Mucosa of rectum (tissue), 2 donors: Measurements from ENCODE around the gene LUZP2.

Experiments used
- H3K27ac ChIP-seq, 2 donors: one replicate each; pipeline ENCODE4 v1.7.0; 2013; ENCODE audit warnings: inconsistent platforms in 2 of 2, low read depth in 2 of 2, low read length in 2 of 2
- H3K27me3 ChIP-seq, 2 donors: one replicate each; pipeline ENCODE4 v1.7.0; 2013; ENCODE audit warnings: low read length in 2 of 2; ENCODE audit not compliant: control insufficient read depth in 2 of 2, insufficient read depth in 2 of 2
- H3K36me3 ChIP-seq, 2 donors: one replicate each; pipeline ENCODE4 v1.7.0; 2013; ENCODE audit warnings: low read length in 2 of 2; ENCODE audit not compliant: control insufficient read depth in 2 of 2, insufficient read depth in 2 of 2
- H3K4me1 ChIP-seq, 2 donors: one replicate each; pipeline ENCODE4 v1.7.0; 2013; ENCODE audit warnings: low read length in 2 of 2, mild to moderate bottlenecking in 1 of 2; ENCODE audit not compliant: control insufficient read depth in 2 of 2, insufficient read depth in 2 of 2
- H3K4me3 ChIP-seq, 2 donors: one replicate each; pipeline ENCODE4 v1.7.0; 2013; ENCODE audit warnings: low read length in 2 of 2
- H3K9ac ChIP-seq, 2 donors: one replicate each; pipeline ENCODE4 v1.7.0; 2013; ENCODE audit warnings: low read length in 2 of 2, low read depth in 1 of 2, mild to moderate bottlenecking in 1 of 2
- H3K9me3 ChIP-seq, 2 donors: one replicate each; pipeline ENCODE4 v1.7.0; 2013; ENCODE audit warnings: low read length in 2 of 2; ENCODE audit not compliant: control insufficient read depth in 2 of 2
- donor health status: healthy.
- donor health status: Normal muscosa, but diverticular disease.

Gene LUZP2

GRCh38 chr11:25094085-25094802 is 597.4 kb downstream of the LUZP2 start:
- no peak overlapping the region for H3K4me3 ChIP-seq
- H3K9ac ChIP-seq: no peak overlapping the region
- no peaks in the 10 kb centered on the region for H3K36me3 ChIP-seq
- no peaks in the 10 kb centered on the region for H3K27me3 ChIP-seq
- no peak overlapping the region for H3K27ac ChIP-seq
- H3K9me3 ChIP-seq: no peaks in the 10 kb centered on the region
- no peaks in the 10 kb centered on the region for H3K4me1 ChIP-seq

- Histone ChIP-seq H3K9ac (no peak overlapping the region), H3K27me3 (no peaks in the 10 kb centered on the region), H3K9me3 (peaks cover 0 to 2% of the 10 kb centered on the region in 2 donors), H3K4me1 (no peaks in the 10 kb centered on the region), H3K27ac (no peak overlapping the region), H3K36me3 (no peaks in the 10 kb centered on the region), H3K4me3 (no peak overlapping the region)
These were observed 622.6 kb downstream of the LUZP2 start for GRCh38 chr11:25119416-25119815.
